PFSK-1 (cell line): ENCODE measurements around the gene SPACA5.

ENCODE experiments used
- POLR2AphosphoS5 ChIP-seq: IDR thresholded peaks from 2 replicates; pipeline ENCODE4 v1.6.1; 2012; ENCODE audit warnings: low read depth, mild to moderate bottlenecking, control low read depth, low read length, moderate library complexity
- REST ChIP-seq, 2 experiments: IDR thresholded peaks; 2 replicates each; pipeline versions ENCODE4 v1.6.1 to v1.8.0; 2011 to 2012; ENCODE audit warnings: low read depth in 2 of 2, low read length in 2 of 2, control low read depth in 1 of 2, inconsistent platforms in 1 of 2, mild to moderate bottlenecking in 1 of 2, moderate library complexity in 1 of 2; ENCODE audit not compliant: insufficient read depth in 1 of 2

- TF ChIP-seq POLR2AphosphoS5 (no peak), REST (IDR thresholded peaks at IDR 0.05; ENCODE audit: insufficient read depth in 1 of 2, low read depth in 2 of 2, low read length in 2 of 2) (no peak)
These were observed 40.1 kb downstream of the SPACA5 start for GRCh38 chrX:48046846-48047245.
